ENCODE results near the gene SPATA4. TPM values are rescaled to one million over a fixed set of nuclear protein-coding genes. Genes with fewer than 3 reads are reported as not detected.

Gene SPATA4
- polyA plus RNA-seq, 1 of the 3 experiments (the other 2 are of a cell fraction), result 0.21 TPM

GRCh38 chr4:176229645-176230044 is 34.3 kb upstream of the SPATA4 start:
- Histone ChIP-seq H3K36me3 (replicated peaks in 1 of 2; ENCODE audit: control insufficient read depth in 1 of 2, insufficient read depth in 2 of 2, low read length in 1 of 2) (no peaks in the 10 kb centered on the region), H3K9ac (no peak overlapping the region), H3K4me1 (ENCODE audit: control insufficient read depth in 1 of 2, insufficient read depth in 2 of 2, low read depth in 1 of 2, low read length in 1 of 2) (no peaks in the 10 kb centered on the region; a peak in 1 of 4 replicates), H3K27ac (ENCODE audit: low read depth in 2 of 2, low read length in 1 of 2) (no peak overlapping the region), H3K9me2 (no peaks in the 10 kb centered on the region), H3F3A (replicated peaks; ENCODE audit: insufficient read depth) (no peaks in the 10 kb centered on the region), H2AFZ (ENCODE audit: low read depth) (no peak overlapping the region), H3K4me3 (ENCODE audit: low read depth in 2 of 2, low read length in 1 of 2) (no peak overlapping the region), H4K20me1 (ENCODE audit: insufficient read depth) (no peaks in the 10 kb centered on the region), H3K9me3 (no peaks in the 10 kb centered on the region), H3K27me3 (ENCODE audit: insufficient read depth) (no peaks in the 10 kb centered on the region), H3K4me2 (no peak overlapping the region), H3K79me2 (ENCODE audit: insufficient read depth) (no peaks in the 10 kb centered on the region)
- TF ChIP-seq ZBTB33 (IDR thresholded peaks at IDR 0.05; ENCODE audit: borderline replicate concordance, low read depth) (no peak), RXRA (IDR thresholded peaks at IDR 0.05; ENCODE audit: borderline replicate concordance, low read depth) (no peak), TEAD4 (IDR thresholded peaks at IDR 0.05; ENCODE audit: borderline replicate concordance, insufficient read depth) (no peak), RFX5 (IDR thresholded peaks at IDR 0.05; ENCODE audit: low read length) (no peak), GABPA (IDR thresholded peaks at IDR 0.05; ENCODE audit: low read depth) (no peak), NFIC (IDR thresholded peaks at IDR 0.05; ENCODE audit: borderline replicate concordance) (no peak), JUND (IDR thresholded peaks at IDR 0.05) (no peak), IRF3 (IDR thresholded peaks at IDR 0.05; ENCODE audit: low read depth, low read length) (no peak), FOSL2 (IDR thresholded peaks at IDR 0.05; ENCODE audit: borderline replicate concordance, low read depth) (no peak), CTCF (IDR thresholded peaks at IDR 0.05) (no peak), YY1 (IDR thresholded peaks at IDR 0.05; ENCODE audit: low read depth) (no peak), POLR2AphosphoS5 (IDR thresholded peaks at IDR 0.05; ENCODE audit: low read depth, low read length) (no peak), TAF1 (IDR thresholded peaks at IDR 0.05; ENCODE audit: borderline replicate concordance, low read depth, low read length) (no peak), REST (IDR thresholded peaks at IDR 0.05; ENCODE audit: low read depth, low read length) (no peak), MXI1 (IDR thresholded peaks at IDR 0.05; ENCODE audit: low read depth, low read length) (no peak), TCF12 (IDR thresholded peaks at IDR 0.05) (no peak), RAD21 (IDR thresholded peaks at IDR 0.05; ENCODE audit: low read length) (no peak), MEF2A (IDR thresholded peaks at IDR 0.05; ENCODE audit: borderline replicate concordance, low read depth) (no peak), SIN3A (IDR thresholded peaks at IDR 0.05; ENCODE audit: borderline replicate concordance, low read depth, low read length) (no peak), FOXJ3 (CRISPR knock-in tag; IDR thresholded peaks at IDR 0.05) (no peak)
- ChIA-PET CTCF (interaction anchor here (0.6 to 1.0 kb wide), 2 partner anchors 66 to 120 kb away, joined by 3 to 4 read pairs; no protein-coding TSS in a partner anchor), POLR2A (no interaction called here)
- DNase-seq, result no peak
- 83% methylated on average over 4 of the region's 4 CpGs for WGBS (ENCODE audit: low lambda C conversion rate)

Measured in SK-N-SH (cell line).